Measurements from ENCODE around the gene PDF. TPM values are rescaled to one million over a fixed set of nuclear protein-coding genes. Genes with fewer than 3 reads are reported as not detected.

Gene PDF
- total and polyA plus RNA-seq, 2 of the 13 experiments (the other 11 are each of a cell fraction or from before 2014, with no cell fraction given): 12.4 to 48.8 TPM

- no peak for TF ChIP-seq DBP (CRISPR knock-in tag; IDR thresholded peaks at IDR 0.05; ENCODE audit: not compliant biosample characterization)
- TF ChIP-seq FOXK1 (CRISPR knock-in tag; IDR thresholded peaks at IDR 0.05; ENCODE audit: borderline replicate concordance, low read depth): peak; percentile 67; the same call in 1 of the 2 replicates
- no peak for TF ChIP-seq TBL1XR1 (IDR thresholded peaks at IDR 0.05; ENCODE audit: borderline replicate concordance, low read length, partially characterized antibody)
- TF ChIP-seq, protein P1, sequence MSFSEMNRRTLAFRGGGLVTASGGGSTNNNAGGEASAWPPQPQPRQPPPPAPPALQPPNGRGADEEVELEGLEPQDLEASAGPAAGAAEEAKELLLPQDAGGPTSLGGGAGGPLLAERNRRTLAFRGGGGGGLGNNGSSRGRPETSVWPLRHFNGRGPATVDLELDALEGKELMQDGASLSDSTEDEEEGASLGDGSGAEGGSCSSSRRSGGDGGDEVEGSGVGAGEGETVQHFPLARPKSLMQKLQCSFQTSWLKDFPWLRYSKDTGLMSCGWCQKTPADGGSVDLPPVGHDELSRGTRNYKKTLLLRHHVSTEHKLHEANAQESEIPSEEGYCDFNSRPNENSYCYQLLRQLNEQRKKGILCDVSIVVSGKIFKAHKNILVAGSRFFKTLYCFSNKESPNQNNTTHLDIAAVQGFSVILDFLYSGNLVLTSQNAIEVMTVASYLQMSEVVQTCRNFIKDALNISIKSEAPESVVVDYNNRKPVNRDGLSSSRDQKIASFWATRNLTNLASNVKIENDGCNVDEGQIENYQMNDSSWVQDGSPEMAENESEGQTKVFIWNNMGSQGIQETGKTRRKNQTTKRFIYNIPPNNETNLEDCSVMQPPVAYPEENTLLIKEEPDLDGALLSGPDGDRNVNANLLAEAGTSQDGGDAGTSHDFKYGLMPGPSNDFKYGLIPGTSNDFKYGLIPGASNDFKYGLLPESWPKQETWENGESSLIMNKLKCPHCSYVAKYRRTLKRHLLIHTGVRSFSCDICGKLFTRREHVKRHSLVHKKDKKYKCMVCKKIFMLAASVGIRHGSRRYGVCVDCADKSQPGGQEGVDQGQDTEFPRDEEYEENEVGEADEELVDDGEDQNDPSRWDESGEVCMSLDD (CRISPR knock-in tag; IDR thresholded peaks at IDR 0.05; ENCODE audit: borderline replicate concordance): no peak
- no peak for TF ChIP-seq PHB2 (IDR thresholded peaks at IDR 0.05; ENCODE audit: partially characterized antibody)
- TF ChIP-seq, protein P2, sequence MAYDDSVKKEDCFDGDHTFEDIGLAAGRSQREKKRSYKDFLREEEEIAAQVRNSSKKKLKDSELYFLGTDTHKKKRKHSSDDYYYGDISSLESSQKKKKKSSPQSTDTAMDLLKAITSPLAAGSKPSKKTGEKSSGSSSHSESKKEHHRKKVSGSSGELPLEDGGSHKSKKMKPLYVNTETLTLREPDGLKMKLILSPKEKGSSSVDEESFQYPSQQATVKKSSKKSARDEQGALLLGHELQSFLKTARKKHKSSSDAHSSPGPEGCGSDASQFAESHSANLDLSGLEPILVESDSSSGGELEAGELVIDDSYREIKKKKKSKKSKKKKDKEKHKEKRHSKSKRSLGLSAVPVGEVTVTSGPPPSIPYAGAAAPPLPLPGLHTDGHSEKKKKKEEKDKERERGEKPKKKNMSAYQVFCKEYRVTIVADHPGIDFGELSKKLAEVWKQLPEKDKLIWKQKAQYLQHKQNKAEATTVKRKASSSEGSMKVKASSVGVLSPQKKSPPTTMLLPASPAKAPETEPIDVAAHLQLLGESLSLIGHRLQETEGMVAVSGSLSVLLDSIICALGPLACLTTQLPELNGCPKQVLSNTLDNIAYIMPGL (CRISPR knock-in tag; IDR thresholded peaks at IDR 0.05; ENCODE audit: borderline replicate concordance in 1 of 2, low read depth in 1 of 2): peak; percentile 32 to 83; a peak in 2 of 4 replicates
- TF ChIP-seq FOXC1 (CRISPR knock-in tag; IDR thresholded peaks at IDR 0.05; ENCODE audit: borderline replicate concordance): peak; percentile 69; the same call in 1 of the 2 replicates
- TF ChIP-seq TOE1 (CRISPR knock-in tag; IDR thresholded peaks at IDR 0.05): no peak
- TF ChIP-seq HDAC1 (CRISPR knock-in tag; IDR thresholded peaks at IDR 0.05): peak; percentile 83
- no peak for TF ChIP-seq MYNN (CRISPR knock-in tag; IDR thresholded peaks at IDR 0.05; ENCODE audit: low read depth)
- no peak for TF ChIP-seq SNAPC2 (CRISPR knock-in tag; IDR thresholded peaks at IDR 0.05)
- TF ChIP-seq REXO4 (CRISPR knock-in tag; IDR thresholded peaks at IDR 0.05; ENCODE audit: borderline replicate concordance): no peak
- TF ChIP-seq RARG (CRISPR knock-in tag; IDR thresholded peaks at IDR 0.05; ENCODE audit: low read depth): no peak
- TF ChIP-seq NRL (CRISPR knock-in tag; IDR thresholded peaks at IDR 0.05; ENCODE audit: borderline replicate concordance): no peak
- no peak for TF ChIP-seq ZNF572 (CRISPR knock-in tag; IDR thresholded peaks at IDR 0.05)
- TF ChIP-seq RARA (CRISPR knock-in tag; IDR thresholded peaks at IDR 0.05): peak; percentile 73
- TF ChIP-seq, protein P3, sequence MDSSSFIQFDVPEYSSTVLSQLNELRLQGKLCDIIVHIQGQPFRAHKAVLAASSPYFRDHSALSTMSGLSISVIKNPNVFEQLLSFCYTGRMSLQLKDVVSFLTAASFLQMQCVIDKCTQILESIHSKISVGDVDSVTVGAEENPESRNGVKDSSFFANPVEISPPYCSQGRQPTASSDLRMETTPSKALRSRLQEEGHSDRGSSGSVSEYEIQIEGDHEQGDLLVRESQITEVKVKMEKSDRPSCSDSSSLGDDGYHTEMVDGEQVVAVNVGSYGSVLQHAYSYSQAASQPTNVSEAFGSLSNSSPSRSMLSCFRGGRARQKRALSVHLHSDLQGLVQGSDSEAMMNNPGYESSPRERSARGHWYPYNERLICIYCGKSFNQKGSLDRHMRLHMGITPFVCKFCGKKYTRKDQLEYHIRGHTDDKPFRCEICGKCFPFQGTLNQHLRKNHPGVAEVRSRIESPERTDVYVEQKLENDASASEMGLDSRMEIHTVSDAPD (CRISPR knock-in tag; IDR thresholded peaks at IDR 0.05): no peak
- peak; percentile 59; the same call in 1 of the 2 replicates for TF ChIP-seq RFX5 (IDR thresholded peaks at IDR 0.05; ENCODE audit: low read depth, low read length)
- TF ChIP-seq NCOA5 (CRISPR knock-in tag; IDR thresholded peaks at IDR 0.05): no peak
- no peak for TF ChIP-seq TRIM24 (CRISPR knock-in tag; IDR thresholded peaks at IDR 0.05)
- TF ChIP-seq ZNF160 (CRISPR knock-in tag; IDR thresholded peaks at IDR 0.05): peak; percentile 50; the same call in 1 of the 2 replicates
- TF ChIP-seq NBN (conservative IDR thresholded peaks at IDR 0.05): no peak
- TF ChIP-seq ZNF253 (CRISPR knock-in tag; IDR thresholded peaks at IDR 0.05; ENCODE audit: borderline replicate concordance): no peak
- TF ChIP-seq ZNF138 (CRISPR knock-in tag; IDR thresholded peaks at IDR 0.05; ENCODE audit: low read depth): no peak
Measured at GRCh38 chr16:69326172-69326873, 4.1 kb downstream of the PDF start (continued).
